SU-DHL-6 (cell line): ENCODE results near the gene CBLB.

Experiments
- H2AFZ ChIP-seq: fragments of 200-600 bp; sonication (generic); 2 replicates; pipeline ENCODE4 v1.6.1; 2014; ENCODE audit warnings: low read depth, mild to moderate bottlenecking, moderate library complexity, mixed read lengths, antibody characterized with exemption, low read length; ENCODE audit not compliant: severe bottlenecking
- H3F3A ChIP-seq: fragments of 200-600 bp; shearing (Covaris generic); 2 replicates; pipeline ENCODE4 v1.6.0; 2016; ENCODE audit warnings: antibody characterized with exemption, mild to moderate bottlenecking; ENCODE audit not compliant: insufficient read depth
- H3K27ac ChIP-seq: fragments of 200-600 bp; sonication (generic); 2 replicates; pipeline ENCODE4 v1.5.1; 2016; ENCODE audit warnings: low read depth, mild to moderate bottlenecking, low read length, moderate library complexity, mixed read lengths
- H3K27me3 ChIP-seq: fragments of 200-600 bp; sonication (generic), shearing (Covaris generic); 2 replicates; pipeline ENCODE4 v1.6.0; 2014; ENCODE audit warnings: mild to moderate bottlenecking, low read length
- H3K36me3 ChIP-seq: fragments of 200-600 bp; sonication (generic); 2 replicates; pipeline ENCODE4 v1.6.1; 2014; ENCODE audit warnings: mild to moderate bottlenecking, low read length, mixed read lengths
- H3K4me2 ChIP-seq: fragments of 300-600, 200-600 bp; shearing (Covaris generic), sonication (generic); 2 replicates; pipeline ENCODE4 v1.6.0; 2014; ENCODE audit warnings: low read length, low read depth, mild to moderate bottlenecking; ENCODE audit not compliant: poor library complexity, severe bottlenecking
- H3K4me3 ChIP-seq: fragments of 200-600 bp; sonication (generic); 2 replicates; pipeline ENCODE4 v1.5.1; 2014; ENCODE audit warnings: antibody characterized with exemption, low read length, mild to moderate bottlenecking, mixed read lengths; ENCODE audit not compliant: insufficient read depth, poor library complexity, severe bottlenecking
- H3K79me2 ChIP-seq: fragments of 200-600 bp; sonication (generic); 2 replicates; pipeline ENCODE4 v1.6.1; 2014; ENCODE audit warnings: mild to moderate bottlenecking, low read length, moderate library complexity; ENCODE audit not compliant: insufficient read depth
- H3K9ac ChIP-seq: fragments of 200-600 bp; sonication (generic); 2 replicates; pipeline ENCODE4 v1.7.0; 2014; ENCODE audit warnings: mild to moderate bottlenecking, low read length
- H3K9me2 ChIP-seq: fragments of 200-600 bp; sonication (generic); replicated peaks from 2 replicates; pipeline ENCODE4 v1.6.1; 2014; ENCODE audit warnings: low read length; ENCODE audit not compliant: insufficient read depth
- H3K9me3 ChIP-seq: fragments of 200-600 bp; sonication (generic); 2 replicates; pipeline ENCODE4 v1.6.1; 2014; ENCODE audit warnings: low read length, mixed read lengths; ENCODE audit not compliant: insufficient read depth
- H4K20me1 ChIP-seq: fragments of 200-600 bp; sonication (generic); 2 replicates; pipeline ENCODE4 v1.6.1; 2014; ENCODE audit warnings: low read depth, mild to moderate bottlenecking, antibody characterized with exemption, low read length, moderate library complexity, mixed read lengths
- EZH2phosphoT487 ChIP-seq: fragments of 200-600 bp; sonication (generic), shearing (Covaris generic); conservative IDR thresholded peaks from 2 replicates; pipeline ENCODE4 v1.6.1; 2018; ENCODE audit warnings: mild to moderate bottlenecking, antibody characterized with exemption, low read length, moderate library complexity, mixed read lengths
- TF ChIP-seq, protein P1 (sequence below): fragments of 200-600 bp; sonication (generic); IDR thresholded peaks from one replicate; pipeline ENCODE4 v1.5.1; 2017; ENCODE audit warnings: antibody characterized with exemption, mild to moderate bottlenecking, low read length, moderate library complexity; ENCODE audit not compliant: insufficient read depth, poor library complexity, severe bottlenecking

CBLB gene

DNA sequence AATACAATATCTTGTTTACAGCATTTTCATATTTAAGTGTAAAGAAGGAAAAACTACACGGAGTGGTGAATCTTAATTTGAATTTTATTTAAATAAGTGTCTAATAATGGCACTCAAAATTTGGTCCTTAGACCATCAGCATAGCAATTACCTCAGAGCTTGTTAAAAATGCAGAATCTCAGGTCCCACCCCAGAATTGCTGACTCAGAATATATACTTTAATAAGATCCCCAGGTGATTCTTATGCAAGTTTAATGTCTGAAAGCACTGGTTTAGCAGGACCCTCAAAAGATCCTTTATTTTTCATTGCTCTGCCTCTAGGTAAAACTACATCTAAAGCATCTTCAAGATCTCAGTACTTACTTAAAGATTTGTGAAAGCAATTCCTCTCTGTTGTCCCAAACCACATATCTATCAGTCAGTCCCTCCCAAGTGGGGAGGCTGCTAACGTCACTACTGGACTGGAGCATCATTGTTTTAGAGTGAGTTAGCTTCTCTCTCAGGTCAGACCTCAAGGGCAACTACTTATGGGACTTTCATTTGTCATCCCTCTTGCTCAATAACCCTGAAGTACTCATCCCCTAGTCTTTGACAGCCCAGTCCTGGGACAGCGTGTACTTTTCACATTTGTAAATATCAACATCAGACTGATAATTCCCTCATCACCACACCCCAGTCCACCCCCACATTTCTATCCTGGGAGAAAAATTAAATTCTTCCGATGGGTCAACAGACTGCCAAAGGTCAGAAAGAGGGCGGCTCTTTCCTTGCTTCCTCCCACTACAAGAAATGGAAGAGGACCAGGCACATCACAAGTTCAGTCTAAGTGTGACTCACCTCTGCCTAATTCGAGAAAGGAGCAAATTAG lies 76.7 kb downstream of the CBLB start:
- peaks cover 14% of the 10 kb centered on the region; the same call in 1 of the 2 replicates for H3F3A ChIP-seq
- H3K4me2 ChIP-seq, result peak overlapping the region; percentile 24
- H3K9me3 ChIP-seq, result no peaks in the 10 kb centered on the region
- no peaks in the 10 kb centered on the region for H3K9me2 ChIP-seq
- H3K79me2 ChIP-seq, result peaks cover 100% of the 10 kb centered on the region
- no peaks in the 10 kb centered on the region for H4K20me1 ChIP-seq
- H3K9ac ChIP-seq, result no peak overlapping the region
- no peaks in the 10 kb centered on the region for H3K27me3 ChIP-seq
- H2AFZ ChIP-seq, result no peak overlapping the region
- no peak overlapping the region for H3K27ac ChIP-seq
- no peak for TF ChIP-seq EZH2phosphoT487
- TF ChIP-seq, protein P1, sequence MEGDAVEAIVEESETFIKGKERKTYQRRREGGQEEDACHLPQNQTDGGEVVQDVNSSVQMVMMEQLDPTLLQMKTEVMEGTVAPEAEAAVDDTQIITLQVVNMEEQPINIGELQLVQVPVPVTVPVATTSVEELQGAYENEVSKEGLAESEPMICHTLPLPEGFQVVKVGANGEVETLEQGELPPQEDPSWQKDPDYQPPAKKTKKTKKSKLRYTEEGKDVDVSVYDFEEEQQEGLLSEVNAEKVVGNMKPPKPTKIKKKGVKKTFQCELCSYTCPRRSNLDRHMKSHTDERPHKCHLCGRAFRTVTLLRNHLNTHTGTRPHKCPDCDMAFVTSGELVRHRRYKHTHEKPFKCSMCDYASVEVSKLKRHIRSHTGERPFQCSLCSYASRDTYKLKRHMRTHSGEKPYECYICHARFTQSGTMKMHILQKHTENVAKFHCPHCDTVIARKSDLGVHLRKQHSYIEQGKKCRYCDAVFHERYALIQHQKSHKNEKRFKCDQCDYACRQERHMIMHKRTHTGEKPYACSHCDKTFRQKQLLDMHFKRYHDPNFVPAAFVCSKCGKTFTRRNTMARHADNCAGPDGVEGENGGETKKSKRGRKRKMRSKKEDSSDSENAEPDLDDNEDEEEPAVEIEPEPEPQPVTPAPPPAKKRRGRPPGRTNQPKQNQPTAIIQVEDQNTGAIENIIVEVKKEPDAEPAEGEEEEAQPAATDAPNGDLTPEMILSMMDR, result no peak
- peaks cover 14% of the 10 kb centered on the region for H3K36me3 ChIP-seq
- no peak overlapping the region for H3K4me3 ChIP-seq

DNA sequence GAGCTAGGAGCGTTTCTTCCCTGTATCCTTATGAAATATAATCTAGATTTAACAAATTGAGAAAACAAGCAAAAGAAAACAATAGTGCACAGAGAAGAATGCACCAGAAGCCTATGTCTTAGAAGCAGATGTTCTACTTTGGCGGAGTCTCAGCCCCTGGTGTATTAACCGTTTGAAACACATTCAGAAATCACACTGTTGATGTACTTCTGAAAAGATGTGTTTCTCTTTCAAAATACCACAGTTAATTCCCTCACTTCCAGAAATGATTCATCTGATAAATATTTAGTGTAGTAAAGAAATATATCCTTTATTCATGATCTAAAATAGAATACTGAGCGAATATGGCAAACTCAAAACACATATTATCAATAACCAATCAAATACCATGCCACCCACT lies 77.7 kb downstream of the CBLB start:
- Histone ChIP-seq H2AFZ (no peak overlapping the region), H4K20me1 (no peaks in the 10 kb centered on the region), H3K4me2 (no peak overlapping the region), H3K9ac (no peak overlapping the region), H3F3A (peaks cover 14% of the 10 kb centered on the region; the same call in 1 of the 2 replicates), H3K36me3 (peaks cover 8% of the 10 kb centered on the region), H3K27ac (no peak overlapping the region), H3K27me3 (no peaks in the 10 kb centered on the region), H3K79me2 (peaks cover 100% of the 10 kb centered on the region), H3K9me2 (no peaks in the 10 kb centered on the region), H3K4me3 (no peak overlapping the region), H3K9me3 (no peaks in the 10 kb centered on the region)
- no peak for TF ChIP-seq EZH2phosphoT487
- TF ChIP-seq, protein P1, result no peak

DNA sequence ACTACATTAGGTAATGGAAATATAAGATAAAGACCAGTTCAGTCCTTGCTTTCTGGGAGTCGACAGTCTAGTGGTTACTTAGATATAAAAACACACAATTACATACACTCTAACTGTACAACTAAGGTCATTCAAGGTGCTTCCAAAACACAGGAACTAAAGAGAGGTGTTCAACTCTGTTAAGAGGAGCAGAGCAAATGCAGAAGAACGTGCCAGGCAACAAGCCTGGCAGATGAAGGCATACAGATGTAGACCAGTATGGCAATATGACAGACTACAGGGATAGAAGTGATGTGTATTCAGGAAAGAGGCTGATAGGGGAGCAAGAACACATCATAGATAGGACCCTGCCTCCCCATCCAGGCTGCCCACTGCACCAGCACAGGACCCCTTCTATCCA lies 78.3 kb downstream of the CBLB start:
- no peak overlapping the region for H3K27ac ChIP-seq
- H3K27me3 ChIP-seq, result no peaks in the 10 kb centered on the region
- no peaks in the 10 kb centered on the region for H3K9me3 ChIP-seq
- TF ChIP-seq, protein P1, result no peak
- no peak for TF ChIP-seq EZH2phosphoT487
- H3K9me2 ChIP-seq, result no peaks in the 10 kb centered on the region
- 0 out of 2 replicates have a peak, but pooled peaks cover 7% of the 10 kb centered on the region for H3K36me3 ChIP-seq
- H4K20me1 ChIP-seq, result no peaks in the 10 kb centered on the region
- peaks cover 100% of the 10 kb centered on the region for H3K79me2 ChIP-seq
- H3K4me2 ChIP-seq, result no peak overlapping the region
- no peak overlapping the region for H2AFZ ChIP-seq
- H3K4me3 ChIP-seq, result no peak overlapping the region
- peaks cover 14% of the 10 kb centered on the region; the same call in 1 of the 2 replicates for H3F3A ChIP-seq
- H3K9ac ChIP-seq, result no peak overlapping the region
